Skin of body (tissue), 2 donors: ENCODE results near the gene USP40. TPM values are rescaled to one million over a fixed set of nuclear protein-coding genes. Genes with fewer than 3 reads are reported as not detected.

Experiments used
- DNase-seq: peaks from one replicate; lab custom pipeline; 2025; lab: John Stamatoyannopoulos, UW
- total RNA-seq: library from RNA; depleted of rRNA; stranded (reverse); fragments of >200 nt; gene quantifications from one replicate; pipeline ENCODE4 v1.2.3, GENCODE V29; 2014

Gene USP40
- total RNA-seq, 1 donor from 2014 or later: 32.1 TPM

GRCh38 chr2:233499928-233500327, 66.7 kb downstream of the USP40 start:
- no peak for DNase-seq

- no peak for DNase-seq
These were observed 68.5 kb downstream of the USP40 start for GRCh38 chr2:233498126-233498525.

GRCh38 chr2:233497692-233498091, 68.9 kb downstream of the USP40 start:
- DNase-seq: no peak

GRCh38 chr2:233495503-233496496, 70.8 kb downstream of the USP40 start:
- DNase-seq: no peak

- no peak for DNase-seq
These were observed 73.8 kb downstream of the USP40 start for GRCh38 chr2:233492751-233493150.

- DNase-seq: no peak
These were observed 74.5 kb downstream of the USP40 start for GRCh38 chr2:233492078-233492477.

GRCh38 chr2:233491326-233491725, 75.3 kb downstream of the USP40 start:
- no peak for DNase-seq

GRCh38 chr2:233490831-233491230, 75.8 kb downstream of the USP40 start:
- no peak for DNase-seq

GRCh38 chr2:233489666-233490065, 76.9 kb downstream of the USP40 start:
- no peak for DNase-seq

GRCh38 chr2:233489143-233489542, 77.4 kb downstream of the USP40 start:
- no peak for DNase-seq

GRCh38 chr2:233487748-233488345, 78.7 kb downstream of the USP40 start:
- DNase-seq: no peak

GRCh38 chr2:233486778-233487552, 79.6 kb downstream of the USP40 start:
- no peak for DNase-seq

- no peak for DNase-seq
These were observed 80.2 kb downstream of the USP40 start for GRCh38 chr2:233486357-233486756.

GRCh38 chr2:233485726-233486125, 80.9 kb downstream of the USP40 start:
- DNase-seq: no peak

GRCh38 chr2:233482616-233483015, 84.0 kb downstream of the USP40 start:
- DNase-seq: no peak

- no peak for DNase-seq
These were observed 85.0 kb downstream of the USP40 start for GRCh38 chr2:233481368-233482142.

GRCh38 chr2:233480490-233481202, 85.9 kb downstream of the USP40 start:
- DNase-seq: no peak

GRCh38 chr2:233479616-233480489, 86.7 kb downstream of the USP40 start:
- no peak for DNase-seq
